RWPE2 (cell line): ENCODE data around the gene PLXNA3.

Experiments
- ATAC-seq: fragments of 200-7000 bp; cut with Tn5 transposase; 3 replicates; pipeline ENCODE4 v1.9.1; 2021; ENCODE audit warnings: low read depth
- DNase-seq: peaks from one replicate; pipeline ENCODE4 v3.0.0-alpha.2; 2020; ENCODE audit warnings: low spot score
- H3K27ac ChIP-seq: fragments of 450-650 bp; 2 replicates; pipeline ENCODE4 v1.5.1; 2017; ENCODE audit warnings: mild to moderate bottlenecking; ENCODE audit not compliant: poor library complexity, severe bottlenecking
- H3K27me3 ChIP-seq: fragments of 250-450 bp; sonication (Bioruptor Pico); 2 replicates; pipeline ENCODE4 v1.5.1; 2021; ENCODE audit warnings: mild to moderate bottlenecking, moderate library complexity; ENCODE audit not compliant: insufficient read depth, poor library complexity, severe bottlenecking
- H3K36me3 ChIP-seq: fragments of 250-450 bp; sonication (Bioruptor Pico); 2 replicates; pipeline ENCODE4 v1.5.1; 2020; ENCODE audit warnings: low read depth, mild to moderate bottlenecking, moderate library complexity
- H3K4me1 ChIP-seq: fragments of 250-450 bp; sonication (Bioruptor Pico); 2 replicates; pipeline ENCODE4 v1.5.1; 2021; ENCODE audit warnings: mild to moderate bottlenecking, moderate library complexity; ENCODE audit not compliant: insufficient read depth, poor library complexity, severe bottlenecking
- H3K4me3 ChIP-seq: fragments of 250-450 bp; sonication (Bioruptor Pico); 2 replicates; pipeline ENCODE4 v1.5.1; 2021; ENCODE audit warnings: mild to moderate bottlenecking, moderate library complexity; ENCODE audit not compliant: severe bottlenecking
- H3K9me3 ChIP-seq: fragments of 250-450 bp; sonication (Bioruptor Pico); 2 replicates; pipeline ENCODE4 v1.5.1; 2021; ENCODE audit warnings: mild to moderate bottlenecking, moderate library complexity; ENCODE audit not compliant: severe bottlenecking
- TF ChIP-seq, protein P1 (sequence below): fragments of 450-650 bp; IDR thresholded peaks from one replicate; pipeline ENCODE4 v1.5.1; 2017; ENCODE audit warnings: mild to moderate bottlenecking, moderate library complexity; ENCODE audit not compliant: poor library complexity, severe bottlenecking

Gene PLXNA3

GRCh38 chrX:154462396-154462795 is 4.3 kb downstream of the PLXNA3 start:
- H3K36me3 ChIP-seq = peaks cover 10% of the 10 kb centered on the region

DNA sequence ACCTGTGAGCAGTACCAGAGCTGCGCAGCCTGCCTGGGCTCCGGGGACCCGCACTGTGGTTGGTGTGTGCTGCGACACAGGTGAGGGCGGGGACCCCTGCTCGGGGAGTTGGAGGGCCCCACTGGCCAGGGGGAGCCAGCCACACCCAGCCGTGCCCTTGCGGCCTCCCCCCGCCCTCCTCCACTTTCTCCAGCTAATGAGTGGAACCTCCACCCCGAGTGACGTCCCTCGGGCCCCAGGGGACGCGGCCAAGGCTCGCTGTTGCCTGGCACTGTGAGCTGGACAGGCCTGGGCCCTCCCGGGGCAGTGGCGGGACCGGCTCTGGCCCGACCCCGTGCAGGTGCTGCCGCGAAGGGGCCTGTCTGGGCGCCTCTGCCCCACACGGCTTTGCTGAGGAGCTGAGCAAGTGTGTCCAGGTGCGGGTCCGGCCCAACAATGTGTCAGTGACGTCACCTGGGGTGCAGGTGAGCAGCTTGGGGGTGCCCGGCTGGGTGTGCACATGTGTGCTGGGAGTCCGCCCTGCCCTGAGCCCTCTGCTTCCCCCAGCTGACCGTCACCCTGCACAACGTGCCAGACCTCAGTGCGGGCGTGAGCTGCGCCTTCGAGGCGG is 5.6 kb downstream of the PLXNA3 start:
- no peak for ATAC-seq
- Histone ChIP-seq H3K36me3 (peaks cover 10% of the 10 kb centered on the region), H3K27ac (no peak overlapping the region), H3K9me3 (no peaks in the 10 kb centered on the region), H3K4me3 (no peak overlapping the region), H3K27me3 (no peaks in the 10 kb centered on the region), H3K4me1 (no peaks in the 10 kb centered on the region)
- no peak for DNase-seq
- TF ChIP-seq, protein P1, sequence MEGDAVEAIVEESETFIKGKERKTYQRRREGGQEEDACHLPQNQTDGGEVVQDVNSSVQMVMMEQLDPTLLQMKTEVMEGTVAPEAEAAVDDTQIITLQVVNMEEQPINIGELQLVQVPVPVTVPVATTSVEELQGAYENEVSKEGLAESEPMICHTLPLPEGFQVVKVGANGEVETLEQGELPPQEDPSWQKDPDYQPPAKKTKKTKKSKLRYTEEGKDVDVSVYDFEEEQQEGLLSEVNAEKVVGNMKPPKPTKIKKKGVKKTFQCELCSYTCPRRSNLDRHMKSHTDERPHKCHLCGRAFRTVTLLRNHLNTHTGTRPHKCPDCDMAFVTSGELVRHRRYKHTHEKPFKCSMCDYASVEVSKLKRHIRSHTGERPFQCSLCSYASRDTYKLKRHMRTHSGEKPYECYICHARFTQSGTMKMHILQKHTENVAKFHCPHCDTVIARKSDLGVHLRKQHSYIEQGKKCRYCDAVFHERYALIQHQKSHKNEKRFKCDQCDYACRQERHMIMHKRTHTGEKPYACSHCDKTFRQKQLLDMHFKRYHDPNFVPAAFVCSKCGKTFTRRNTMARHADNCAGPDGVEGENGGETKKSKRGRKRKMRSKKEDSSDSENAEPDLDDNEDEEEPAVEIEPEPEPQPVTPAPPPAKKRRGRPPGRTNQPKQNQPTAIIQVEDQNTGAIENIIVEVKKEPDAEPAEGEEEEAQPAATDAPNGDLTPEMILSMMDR = no peak

More at GRCh38 chrX:154462396-154462795, 4.3 kb downstream of the PLXNA3 start:
- ATAC-seq = no peak
- no peak overlapping the region for H3K4me3 ChIP-seq
- no peaks in the 10 kb centered on the region for H3K4me1 ChIP-seq
- no peaks in the 10 kb centered on the region for H3K9me3 ChIP-seq
- no peak for DNase-seq
- TF ChIP-seq, protein P1 = no peak
- H3K27me3 ChIP-seq = no peaks in the 10 kb centered on the region
- H3K27ac ChIP-seq = no peak overlapping the region

GRCh38 chrX:154464806-154465365 is 6.8 kb downstream of the PLXNA3 start:
- Histone ChIP-seq H3K9me3 (no peaks in the 10 kb centered on the region), H3K27me3 (no peaks in the 10 kb centered on the region), H3K4me3 (no peak overlapping the region), H3K36me3 (peaks cover 10% of the 10 kb centered on the region), H3K27ac (no peak overlapping the region), H3K4me1 (no peaks in the 10 kb centered on the region)
- TF ChIP-seq, protein P1 = no peak
- ATAC-seq = no peak
- no peak for DNase-seq

DNA sequence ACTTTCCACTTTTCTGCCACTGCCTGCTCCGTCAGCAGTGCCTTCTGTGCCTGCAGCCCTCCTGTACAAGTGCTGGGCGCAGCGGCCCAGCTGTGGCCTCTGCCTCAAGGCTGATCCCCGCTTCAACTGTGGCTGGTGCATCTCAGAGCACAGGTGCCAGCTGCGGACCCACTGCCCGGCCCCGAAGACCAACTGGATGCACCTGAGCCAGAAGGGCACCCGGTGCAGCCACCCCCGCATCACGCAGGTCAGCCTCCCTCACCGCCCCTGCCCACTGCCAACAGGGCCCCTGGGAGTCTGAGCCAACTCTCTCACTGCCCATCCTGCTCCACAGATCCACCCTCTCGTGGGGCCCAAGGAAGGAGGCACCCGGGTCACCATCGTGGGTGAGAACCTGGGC is 7.5 kb downstream of the PLXNA3 start:
- Histone ChIP-seq H3K4me1 (no peaks in the 10 kb centered on the region), H3K27me3 (no peaks in the 10 kb centered on the region), H3K36me3 (peaks cover 10% of the 10 kb centered on the region), H3K27ac (no peak overlapping the region), H3K9me3 (no peaks in the 10 kb centered on the region), H3K4me3 (no peak overlapping the region)
- ATAC-seq (no peak), DNase-seq (no peak)
- TF ChIP-seq, protein P1 = no peak

GRCh38 chrX:154466036-154466435 is 8.0 kb downstream of the PLXNA3 start:
- TF ChIP-seq, protein P1 = no peak
- Histone ChIP-seq H3K36me3 (peaks cover 10% of the 10 kb centered on the region), H3K27me3 (no peaks in the 10 kb centered on the region), H3K27ac (no peak overlapping the region), H3K9me3 (no peaks in the 10 kb centered on the region), H3K4me1 (no peaks in the 10 kb centered on the region), H3K4me3 (no peak overlapping the region)
- no peak for ATAC-seq
- no peak for DNase-seq
